Bronchial epithelial cell (primary cell): Measurements from ENCODE around the gene OR52E8. TPM values are rescaled to one million over a fixed set of nuclear protein-coding genes. Genes with fewer than 3 reads are reported as not detected.

ENCODE experiments used
- DNase-seq: peaks from one replicate; pipeline ENCODE4 v3.0.0-alpha.2; 2010; ENCODE audit warnings: low read depth
- FAIRE-seq: peaks from 2 replicates; lab custom pipeline; 2011; peaks lifted over from hg19 to GRCh38; lab: Jason Lieb, UNC
- H3K27me3 ChIP-seq: 2 replicates; pipeline ENCODE4 v1.5.1; 2011; ENCODE audit warnings: low read length; ENCODE audit not compliant: control insufficient read depth, insufficient read depth
- H3K36me3 ChIP-seq: 2 replicates; pipeline ENCODE4 v1.5.1; 2011; ENCODE audit warnings: low read length; ENCODE audit not compliant: control insufficient read depth, insufficient read depth
- H3K4me3 ChIP-seq: 2 replicates; pipeline ENCODE4 v1.5.1; 2011; ENCODE audit warnings: mild to moderate bottlenecking, low read depth, low read length, control low read depth
- CTCF ChIP-seq: IDR thresholded peaks from 2 replicates; pipeline ENCODE4 v1.5.1; 2011; ENCODE audit warnings: mild to moderate bottlenecking, moderate library complexity, low read length, control low read depth, inconsistent platforms; ENCODE audit not compliant: insufficient read depth, severe bottlenecking
- total RNA-seq: library from RNA; depleted of rRNA; stranded (reverse); fragments of >200 nt; gene quantifications from 2 replicates; pipeline ENCODE4 v1.2.1, GENCODE V29; 2014

Gene OR52E8
- total RNA-seq, 1 donor from 2014 or later, result not detected

- H3K4me3 ChIP-seq, result no peak overlapping the region
- DNase-seq, result no peak
- TF ChIP-seq CTCF, result no peak
- H3K27me3 ChIP-seq, result no peaks in the 10 kb centered on the region
- no peaks in the 10 kb centered on the region for H3K36me3 ChIP-seq
- no peak for FAIRE-seq
Measured at GRCh38 chr11:5807580-5807979, 49.9 kb downstream of the OR52E8 start.

Other genes with a start within 250 kb of the OR52E8 start
- gene TRIM34, start 232.7 kb downstream of the OR52E8 start, total RNA-seq, result 2.9 and 5.8 TPM in 2 replicates
- 24.8 and 32.9 TPM in 2 replicates for gene TRIM5, start 172.6 kb downstream of the OR52E8 start, total RNA-seq
- 11.1 and 28.3 TPM in 2 replicates for gene TRIM22, start 167.9 kb downstream of the OR52E8 start, total RNA-seq
- not detected in 2 replicates for gene OR56B1, start 121.2 kb downstream of the OR52E8 start, total RNA-seq
- not detected in 2 replicates for gene OR52N4, start 103.4 kb downstream of the OR52E8 start, total RNA-seq
- gene OR52N5, start 74.3 kb downstream of the OR52E8 start, total RNA-seq, result not detected in 2 replicates
- gene OR52N1, start 66.4 kb downstream of the OR52E8 start, total RNA-seq, result 0.13 TPM in 1 of 2 replicates, not detected in the other
- gene OR52N2, start 48.8 kb downstream of the OR52E8 start, total RNA-seq, result not detected in 2 replicates
- not detected in 2 replicates for gene OR52E6, start 15.8 kb downstream of the OR52E8 start, total RNA-seq
- not detected in 2 replicates for gene OR52E4, start 22.9 kb upstream of the OR52E8 start, total RNA-seq
- not detected in 2 replicates for gene OR52E5, start 35.5 kb upstream of the OR52E8 start, total RNA-seq
- not detected in 2 replicates for gene OR56A3, start 84.6 kb upstream of the OR52E8 start, total RNA-seq
- not detected in 2 replicates for gene OR56A5, start 110.8 kb upstream of the OR52E8 start, total RNA-seq
- 0.13 TPM in 1 of 2 replicates, not detected in the other for gene OR52L1, start 129.3 kb upstream of the OR52E8 start, total RNA-seq
- not detected in 2 replicates for gene OR56A4, start 149.3 kb upstream of the OR52E8 start, total RNA-seq
- gene OR56A1, start 173.1 kb upstream of the OR52E8 start, total RNA-seq, result not detected in 2 replicates
- not detected in 2 replicates for gene OR56B4, start 250.0 kb upstream of the OR52E8 start, total RNA-seq